Suppressor macrophage treated with lipopolysaccharide for 4 hours (primary cell): ENCODE results near the gene SMPD3.
"Not testable (repeated sequence)": the region's sequence is repeated elsewhere in the genome, so short reads cannot be mapped to it uniquely, and the experiment has no call there.

Experiments used
- DNase-seq: peaks from one replicate; pipeline ENCODE4 v3.0.0-alpha.2; 2020

The SMPD3 gene

DNA sequence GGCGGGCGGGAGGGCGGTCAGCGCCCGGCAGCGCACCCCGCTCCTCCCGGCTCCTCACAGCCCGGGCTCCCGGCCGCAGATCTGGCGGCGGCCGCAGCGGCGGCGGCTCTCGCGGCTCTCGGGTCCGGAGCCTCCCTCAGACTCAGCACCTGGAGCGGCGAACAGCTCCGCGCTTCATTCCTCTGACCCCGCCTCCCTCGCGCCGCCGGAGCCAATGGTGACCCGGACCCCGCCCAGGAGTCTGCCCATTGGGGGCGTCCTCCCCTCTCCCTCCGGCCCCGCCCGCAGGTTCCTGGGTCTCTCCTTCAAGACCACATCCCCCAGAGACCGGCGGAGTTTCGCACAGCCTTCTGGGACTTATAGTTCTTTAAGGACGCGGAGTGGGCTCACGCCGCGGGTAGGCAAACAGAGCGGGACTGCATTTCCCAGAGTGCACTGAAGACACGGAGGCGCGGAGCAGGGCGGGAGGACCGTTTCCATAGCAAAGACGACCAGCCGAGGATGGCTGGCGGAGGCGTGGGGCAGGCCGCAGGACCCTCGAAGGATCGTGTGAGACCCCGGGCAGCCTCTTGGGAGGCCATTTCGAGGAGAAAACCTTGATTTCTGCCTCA is at the start of gene SMPD3:
SMPD3 (minus strand) TSS at position 149 of the 611 bp plus-strand sequence. CDS start 76,327 bp downstream, outside the sequence.
- peak; percentile 97 for DNase-seq

DNA sequence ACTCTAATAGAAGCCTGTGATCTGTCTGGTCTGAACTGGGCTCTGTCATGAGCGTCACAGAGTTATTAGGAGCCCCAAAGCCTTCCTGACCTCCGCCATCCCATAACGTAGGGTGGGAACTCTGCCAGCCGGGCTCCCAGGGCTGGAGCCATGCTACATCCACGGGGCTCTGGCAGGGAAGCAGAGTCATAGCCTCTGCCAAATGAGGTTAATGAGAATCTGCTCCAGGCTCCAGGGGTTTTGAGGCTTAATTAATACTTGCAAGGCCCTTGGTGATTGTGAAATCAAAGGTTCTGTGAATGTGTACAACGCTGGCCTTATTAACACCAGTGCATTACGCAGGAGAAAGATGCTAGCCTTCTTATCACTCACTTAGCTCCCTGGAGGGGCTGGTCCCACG is 48.4 kb upstream of the SMPD3 start:
- DNase-seq: no peak

DNA sequence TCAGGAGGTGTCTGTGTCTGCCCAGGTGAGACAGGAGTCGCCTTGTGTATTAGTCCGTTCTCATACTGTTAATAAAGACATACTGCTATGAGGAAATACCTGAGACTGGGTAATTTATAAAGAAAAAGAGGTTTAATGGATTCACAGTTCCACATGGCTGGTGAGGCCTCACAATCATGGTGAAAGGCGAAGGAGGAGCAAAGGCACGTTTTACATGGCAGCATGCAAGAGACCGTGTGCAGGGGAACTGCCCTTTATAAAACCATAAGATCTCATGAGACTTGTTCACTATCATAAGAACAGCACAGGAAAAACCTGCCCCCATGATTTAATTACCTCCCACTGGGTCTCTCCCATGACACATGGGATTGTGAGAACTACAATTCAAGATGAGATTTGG is 46.0 kb upstream of the SMPD3 start:
- not testable (repeated sequence) for DNase-seq

DNA sequence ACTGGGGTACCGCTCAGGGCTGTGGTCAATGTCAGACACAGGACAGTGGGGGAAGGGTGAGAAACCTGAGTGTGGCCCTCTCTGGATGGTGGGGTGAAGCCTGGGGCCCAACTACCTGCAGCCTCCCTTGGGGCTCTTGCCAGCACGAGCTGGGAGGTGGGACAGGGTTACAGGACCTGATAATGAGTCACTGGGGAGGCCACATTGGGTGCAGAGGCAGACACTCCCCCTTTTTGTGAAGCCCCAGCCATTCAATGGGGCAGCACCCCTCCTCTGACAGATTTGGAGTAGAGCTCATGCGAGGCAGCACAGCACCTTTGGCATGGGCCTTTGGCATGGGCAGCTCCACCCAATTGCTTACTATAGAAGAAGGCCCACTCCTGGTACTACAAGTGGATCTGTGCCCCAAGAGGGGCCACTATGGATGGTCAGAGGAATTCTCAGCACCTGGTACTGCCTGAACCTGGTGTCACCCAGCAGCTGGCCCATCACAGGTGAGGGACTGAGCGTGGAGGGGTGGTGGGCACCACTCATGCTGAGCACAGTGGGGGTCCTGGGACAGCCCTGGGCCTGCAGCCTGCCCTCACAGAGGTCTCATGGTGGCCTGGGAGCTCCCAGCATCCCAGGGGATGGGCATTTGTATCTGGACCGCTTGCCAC is 45.2 kb upstream of the SMPD3 start:
- no peak for DNase-seq

DNA sequence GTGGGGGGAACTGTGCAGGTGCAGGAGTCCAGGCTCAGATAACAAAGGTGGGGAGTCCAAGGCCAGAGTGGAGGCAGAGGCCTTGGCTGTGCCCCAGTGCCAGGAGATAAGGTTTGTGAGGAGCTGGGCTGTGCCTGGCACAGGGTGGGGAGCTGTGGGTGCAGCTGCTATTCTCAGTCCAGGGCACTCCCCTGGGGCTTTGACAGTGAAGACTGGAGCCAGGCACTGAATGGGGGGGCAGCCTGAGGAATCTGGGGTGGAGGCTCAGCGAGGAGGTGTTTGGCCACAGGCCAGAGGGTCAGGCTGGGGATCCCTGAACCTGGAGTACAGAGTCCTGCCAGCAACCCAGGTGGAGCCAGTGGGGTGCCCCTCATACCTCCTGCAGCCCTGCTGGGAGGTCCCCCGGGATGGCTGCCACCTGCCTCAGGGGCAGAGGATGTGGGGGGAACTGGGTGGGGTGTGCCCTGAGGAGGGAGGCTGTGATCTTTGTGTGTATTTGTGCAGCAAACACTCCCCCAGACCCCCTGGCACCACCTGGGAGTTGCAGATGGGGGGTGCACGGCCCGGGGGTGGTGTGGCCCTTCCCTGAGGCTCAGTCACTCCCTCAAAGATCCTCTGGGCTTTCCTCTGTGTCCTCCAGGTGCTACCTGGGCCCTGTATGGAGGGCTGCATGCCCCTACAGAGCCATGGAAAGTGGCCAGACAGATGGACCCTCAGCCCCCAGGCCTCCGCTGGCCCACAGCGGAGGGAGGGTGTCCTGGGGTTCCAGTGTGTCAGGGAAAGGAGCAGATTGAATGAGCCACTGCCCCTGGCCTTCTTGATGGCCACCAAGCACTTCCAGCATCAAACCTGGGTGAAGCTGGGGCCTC is 44.5 kb upstream of the SMPD3 start:
- no peak for DNase-seq

DNA sequence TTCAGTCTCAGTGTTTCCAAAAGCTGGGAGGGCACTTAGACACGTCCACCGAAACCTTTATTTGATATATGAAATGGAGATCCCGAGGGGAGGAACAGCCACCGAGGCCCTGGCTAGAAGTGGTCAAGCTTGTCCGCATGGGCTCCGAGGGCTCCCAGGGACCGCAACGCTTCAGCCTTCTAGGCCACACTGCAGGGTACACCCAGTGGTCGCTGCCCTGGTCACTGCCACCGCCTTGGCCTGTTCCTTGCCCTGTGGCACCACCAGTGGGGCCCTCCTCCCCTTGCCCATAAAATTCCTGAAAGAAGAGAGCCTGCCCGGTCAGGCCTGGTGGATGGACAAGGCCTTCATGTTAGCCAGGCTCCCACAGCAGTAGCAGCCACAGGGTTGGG is 43.8 kb upstream of the SMPD3 start:
- no peak for DNase-seq

DNA sequence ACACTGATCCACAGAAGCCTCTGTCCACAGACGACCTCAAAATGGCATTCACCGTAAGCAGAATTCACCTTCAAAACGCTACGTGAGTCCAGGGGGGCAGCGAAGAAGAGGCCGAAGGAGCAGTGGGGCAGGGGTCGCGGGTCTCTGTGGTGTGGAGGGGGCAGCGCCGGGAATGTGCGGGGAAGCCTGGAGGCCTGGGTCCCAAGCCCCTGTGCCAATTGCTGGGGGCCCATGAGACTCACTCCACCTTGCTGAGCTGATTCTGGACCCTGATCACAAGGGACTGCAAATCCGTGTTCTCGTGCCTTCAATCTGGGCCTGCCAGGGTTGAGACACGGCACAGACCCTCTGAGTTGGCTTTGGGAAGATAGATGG is 43.3 kb upstream of the SMPD3 start:
- no peak for DNase-seq

DNA sequence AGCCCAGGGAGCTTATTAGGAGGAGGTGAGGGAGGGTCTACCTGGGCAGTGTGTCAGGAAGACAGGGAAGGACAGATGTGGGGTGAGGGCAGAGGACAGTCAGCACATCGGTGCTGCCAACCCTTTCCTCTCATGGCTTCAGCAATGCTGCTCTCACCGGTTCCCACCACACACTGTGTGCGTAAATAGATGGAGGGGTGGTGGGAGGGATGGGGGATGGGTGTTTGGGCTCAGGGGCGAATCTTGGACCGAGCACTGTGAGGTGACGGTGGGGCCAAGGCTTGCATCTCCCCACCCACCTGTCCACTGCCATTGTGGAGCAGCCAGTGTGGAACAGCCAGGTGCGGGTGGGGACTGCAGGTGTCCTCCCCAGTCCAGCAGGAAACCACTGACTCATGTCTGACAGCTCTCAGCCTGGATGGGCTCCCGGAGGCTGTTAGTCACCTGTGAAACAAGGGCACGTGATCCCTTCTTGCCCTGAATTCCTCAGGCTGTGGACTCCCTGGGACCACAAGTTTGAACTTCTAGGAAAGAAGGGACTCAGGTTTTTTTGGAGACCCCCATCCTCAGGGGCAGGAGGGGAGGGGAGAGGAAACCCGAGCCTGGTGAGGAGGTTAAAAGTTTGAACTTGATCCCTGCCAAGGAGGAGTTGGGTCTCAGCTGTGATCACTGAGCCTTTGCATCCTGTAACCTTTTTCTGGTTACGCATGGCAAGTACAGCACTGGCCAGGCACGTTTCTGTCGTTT is 42.7 kb upstream of the SMPD3 start:
- DNase-seq: no peak

DNA sequence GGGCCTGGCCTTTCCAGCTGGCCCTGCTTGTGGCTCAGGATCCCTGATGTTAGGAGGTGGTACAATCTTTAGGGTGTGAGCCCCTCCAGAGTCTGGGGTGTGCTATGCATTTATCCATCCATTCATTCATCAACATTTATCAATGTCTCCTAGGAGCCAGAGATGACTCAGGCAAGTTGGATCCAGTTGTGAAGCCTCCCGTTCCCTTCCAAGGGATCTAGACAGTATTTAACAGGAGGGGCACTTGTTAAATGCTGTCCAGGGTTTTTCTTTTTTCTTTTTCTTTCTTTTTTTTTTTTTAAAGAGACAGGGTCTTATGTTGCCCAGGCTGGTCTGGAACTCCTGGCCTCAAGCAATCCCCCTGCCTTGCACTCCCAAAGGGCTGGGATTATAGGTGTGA is 42.0 kb upstream of the SMPD3 start:
- no peak for DNase-seq

DNA sequence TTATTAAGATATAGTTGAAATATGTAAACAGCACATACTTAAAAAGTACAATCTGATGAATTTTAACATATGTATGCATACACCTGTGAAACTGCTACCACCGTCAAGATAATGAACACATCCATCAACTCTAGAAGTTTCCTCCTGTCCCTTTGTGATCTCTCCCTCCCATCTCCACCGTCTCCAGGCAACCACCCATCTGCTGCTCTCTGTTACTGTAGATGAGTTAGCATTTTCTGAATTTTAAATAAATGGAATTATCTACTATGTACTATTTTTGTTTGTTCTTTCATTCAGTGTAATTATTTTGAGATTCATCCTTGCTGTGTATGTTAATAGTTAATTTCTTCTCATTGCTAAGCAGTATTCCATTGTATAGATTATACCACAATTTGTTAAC is 40.2 kb upstream of the SMPD3 start:
- no peak for DNase-seq

DNA sequence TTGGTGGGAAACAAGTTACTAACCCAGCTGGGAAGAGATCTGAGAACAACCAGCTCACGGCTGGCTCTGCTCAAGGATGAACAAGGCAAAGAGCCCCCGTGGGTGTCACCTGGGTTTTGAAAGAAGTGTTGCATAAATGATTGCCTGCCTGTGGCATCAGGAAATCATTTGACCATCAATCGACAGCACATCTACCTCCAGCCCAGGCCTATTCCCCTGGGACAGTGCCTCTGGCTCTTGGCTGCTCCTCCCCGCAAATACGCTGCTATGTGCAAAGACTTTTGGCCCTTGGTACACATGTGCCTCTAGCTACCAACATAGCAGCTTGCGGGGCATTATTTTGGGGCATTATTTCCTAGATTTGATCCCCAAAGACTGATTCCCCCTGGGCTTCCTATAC is 39.4 kb upstream of the SMPD3 start:
- DNase-seq: no peak

DNA sequence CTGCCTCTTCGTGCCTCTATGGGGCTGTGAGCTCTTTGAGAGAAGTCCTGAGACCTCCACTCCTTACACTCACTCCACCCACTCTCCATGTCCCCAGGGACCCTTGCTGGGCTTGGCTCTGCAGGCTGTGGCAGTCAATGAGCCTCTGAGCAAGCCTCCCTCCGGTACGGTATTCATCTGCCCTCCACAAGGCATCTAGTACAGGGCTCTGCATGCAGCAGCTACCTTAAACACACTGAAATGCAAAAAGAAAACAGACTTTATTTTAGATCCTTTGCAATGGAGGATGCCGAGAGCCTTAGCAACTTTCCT is 38.9 kb upstream of the SMPD3 start:
- DNase-seq: no peak

DNA sequence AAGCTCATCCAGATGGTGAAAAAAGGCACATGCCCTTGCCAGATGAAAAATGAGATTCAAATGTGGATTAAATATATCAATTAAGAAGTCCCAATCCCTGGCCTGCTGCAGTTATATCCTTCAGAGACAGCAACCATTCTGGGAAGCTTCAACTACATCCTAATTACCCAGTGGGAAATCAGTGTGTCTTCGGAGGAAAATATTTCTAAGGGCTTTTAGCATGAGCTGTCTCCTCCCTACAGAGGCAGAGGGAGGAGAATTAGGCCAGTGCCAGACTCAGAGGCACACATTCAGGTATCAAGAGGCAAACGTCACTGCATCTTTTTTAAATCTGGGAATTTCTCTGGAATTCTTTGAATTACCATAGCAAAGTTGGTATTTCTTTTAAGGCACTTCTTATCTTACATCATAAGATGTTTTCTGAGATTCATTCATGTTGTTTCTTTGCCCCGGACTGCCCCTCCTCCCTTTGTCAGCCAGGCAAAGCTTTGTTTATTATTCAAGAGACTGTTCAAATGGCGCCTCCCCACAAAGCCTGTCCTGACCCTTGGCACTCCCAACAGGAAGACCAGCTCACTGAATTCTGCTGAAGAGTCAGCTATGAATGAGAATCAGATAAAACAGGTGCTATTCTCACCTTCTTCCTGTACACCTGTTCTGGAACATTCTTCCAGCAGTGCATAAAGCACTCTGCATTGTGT is 38.3 kb upstream of the SMPD3 start:
- no peak for DNase-seq

DNA sequence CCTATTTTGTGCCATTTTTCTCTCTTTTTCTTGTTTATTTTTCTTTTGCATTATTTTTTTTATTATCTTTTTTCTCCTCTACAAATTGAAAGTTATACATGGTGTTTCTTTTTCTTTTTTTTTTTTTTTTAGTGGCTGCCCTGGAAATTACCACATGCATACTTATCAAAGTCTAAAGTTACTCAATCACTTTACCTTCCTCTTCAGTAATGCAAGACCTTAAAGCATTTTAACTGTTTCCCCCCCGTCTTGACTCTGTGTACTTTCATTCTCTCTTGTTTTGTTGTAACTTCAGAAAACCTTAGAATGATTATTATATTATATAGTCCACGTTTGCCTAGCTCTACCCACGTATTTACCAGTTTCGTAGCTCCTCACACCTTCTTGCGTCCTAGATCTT is 33.3 kb upstream of the SMPD3 start:
- no peak for DNase-seq

DNA sequence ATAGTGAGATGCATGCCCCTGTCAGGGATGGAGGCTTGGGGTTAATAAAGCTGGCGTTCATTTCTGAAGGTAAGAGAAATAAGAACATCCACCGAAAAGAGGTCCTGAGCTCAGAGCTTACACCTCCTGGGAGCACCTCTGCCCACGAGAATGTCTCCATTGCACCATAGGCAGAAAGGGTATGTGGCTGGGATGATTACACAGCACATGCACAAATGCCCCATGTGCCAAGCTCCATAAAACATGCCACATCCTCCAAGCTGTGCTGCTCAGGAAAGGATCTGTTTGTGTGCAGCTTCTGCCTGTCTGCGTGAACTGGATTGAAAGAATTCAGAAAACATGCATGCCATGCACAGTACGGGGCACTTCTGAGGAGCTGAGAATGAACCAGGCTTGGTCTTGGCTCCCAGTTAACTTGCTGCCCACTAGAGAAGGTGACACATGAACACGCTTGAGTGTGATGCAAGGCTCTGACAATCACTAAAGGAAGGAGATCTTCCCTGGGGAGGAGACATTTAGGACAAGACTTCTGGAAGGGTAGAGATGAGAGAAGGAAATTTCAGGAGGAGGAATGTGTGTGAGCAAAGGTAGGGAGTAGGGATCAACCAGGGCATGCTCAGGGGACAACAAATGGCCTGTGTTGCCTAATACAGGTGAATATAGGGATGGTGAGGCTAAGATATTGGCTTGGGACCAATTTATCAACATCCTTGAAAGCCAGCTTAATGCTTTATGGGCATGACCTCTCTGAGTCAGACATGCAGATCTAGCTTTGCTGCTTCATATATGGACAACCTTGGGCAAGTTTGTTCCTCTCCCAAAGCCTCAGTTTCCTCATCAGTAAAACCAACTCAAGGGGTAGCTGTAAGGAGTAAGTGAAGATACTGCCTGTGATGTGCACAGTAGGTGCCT is 32.0 kb upstream of the SMPD3 start:
- DNase-seq: no peak

DNA sequence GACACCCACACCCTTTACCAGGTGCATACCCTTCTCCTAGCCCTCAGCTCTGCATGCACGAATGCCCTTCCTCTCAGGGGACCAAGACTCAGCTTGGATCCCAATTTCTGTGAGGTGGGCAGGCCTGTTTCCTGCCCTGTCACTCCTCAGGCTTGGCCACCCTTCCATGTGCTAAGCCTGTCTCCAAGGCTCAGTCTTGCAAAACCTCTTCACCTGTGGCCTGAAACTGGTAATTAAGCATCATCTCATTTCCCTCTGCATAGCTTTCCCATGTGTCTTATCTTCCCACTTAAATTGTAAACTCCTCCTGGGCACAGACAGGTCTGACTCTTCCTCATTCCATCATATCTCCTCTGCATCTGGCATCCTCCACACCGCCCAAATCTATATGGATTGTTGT is 31.0 kb upstream of the SMPD3 start:
- no peak for DNase-seq

DNA sequence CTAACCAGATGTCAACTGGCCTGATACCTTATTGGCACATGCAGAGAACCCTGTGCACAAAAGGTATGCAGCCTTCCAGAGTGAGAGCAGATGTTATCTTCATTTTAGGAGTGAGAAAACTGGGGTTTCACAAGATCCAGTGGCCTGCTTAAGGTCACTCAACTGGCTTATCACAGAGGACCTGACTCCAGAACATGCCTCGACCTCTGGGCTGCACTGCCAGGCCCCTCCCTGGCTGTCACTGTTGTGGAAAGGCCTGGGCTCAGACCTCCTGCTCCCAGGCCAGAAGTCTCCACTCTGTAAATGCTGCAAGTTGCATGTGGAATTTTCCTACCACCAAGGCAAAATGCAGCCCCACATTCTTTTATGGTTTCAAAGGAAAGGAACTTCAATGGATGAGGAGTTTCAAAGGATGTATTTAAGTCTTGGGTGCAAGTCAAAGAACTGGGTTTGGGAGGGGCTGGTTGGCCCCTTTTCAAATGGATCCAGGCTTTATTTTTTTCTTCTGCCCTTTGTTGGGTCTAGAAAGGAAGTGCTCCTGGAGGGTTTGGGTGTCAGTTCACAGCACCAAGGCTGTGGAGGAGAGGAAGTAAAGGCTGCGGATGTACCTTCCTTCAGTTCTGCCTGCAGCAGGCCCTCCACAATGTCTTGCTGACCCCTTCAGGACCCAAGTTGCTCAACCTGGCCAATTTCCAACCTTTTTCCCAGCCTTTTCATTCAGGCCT is 30.4 kb upstream of the SMPD3 start:
- no peak for DNase-seq

DNA sequence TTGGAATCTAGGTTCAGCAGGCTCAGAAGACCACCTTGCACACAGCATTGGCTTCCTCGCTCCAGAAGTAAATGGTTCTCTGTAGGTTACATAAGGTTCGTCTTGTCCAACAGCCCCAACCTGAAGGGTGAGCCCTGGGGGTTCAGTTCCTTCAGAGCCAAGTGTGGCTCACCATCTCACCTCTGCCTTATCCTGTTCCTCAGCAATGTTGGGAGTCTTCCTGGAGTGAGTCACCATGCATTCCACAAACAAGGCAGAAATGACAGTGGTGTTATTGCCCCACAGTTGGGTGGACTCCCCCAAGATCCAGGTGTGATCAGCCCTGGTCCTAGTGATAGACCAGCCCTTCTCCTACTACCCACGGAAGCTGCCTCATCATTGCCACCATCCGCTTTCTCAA is 26.8 kb upstream of the SMPD3 start:
- DNase-seq: no peak

DNA sequence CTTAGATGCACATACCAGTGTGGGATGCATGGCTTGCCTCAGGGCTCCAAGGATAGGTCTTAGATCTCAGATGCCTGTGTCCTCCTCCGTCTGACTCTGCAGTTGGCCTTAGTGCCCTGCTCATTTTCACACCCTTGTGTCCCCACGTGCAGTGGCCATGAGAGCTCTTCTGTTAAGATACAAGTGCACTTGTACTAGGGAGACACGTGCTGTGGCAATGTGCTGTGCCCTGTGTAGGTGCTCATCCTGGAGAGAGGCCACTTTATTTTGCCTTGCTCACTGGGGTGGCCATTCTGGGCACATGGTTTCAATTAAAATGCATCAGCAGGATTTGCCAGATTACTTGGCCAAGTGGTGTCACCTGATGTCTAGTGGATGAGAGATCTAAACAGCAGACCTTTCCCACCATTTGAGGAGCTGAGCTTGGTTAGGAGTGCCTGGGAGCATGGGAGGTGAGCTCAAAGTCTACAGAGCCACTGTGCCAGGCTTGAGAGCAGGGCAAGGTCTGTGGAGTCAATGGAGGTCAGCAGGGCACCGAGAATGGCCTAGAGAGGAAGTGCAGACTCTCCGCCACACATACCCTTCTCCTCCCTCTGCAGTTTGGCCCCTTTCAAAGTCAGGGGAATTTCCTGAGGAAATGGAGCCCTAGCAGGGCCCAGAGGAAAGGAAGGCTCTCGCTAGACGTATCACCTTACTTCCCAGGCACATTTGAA is 25.2 kb upstream of the SMPD3 start:
- DNase-seq: peak; percentile 69

DNA sequence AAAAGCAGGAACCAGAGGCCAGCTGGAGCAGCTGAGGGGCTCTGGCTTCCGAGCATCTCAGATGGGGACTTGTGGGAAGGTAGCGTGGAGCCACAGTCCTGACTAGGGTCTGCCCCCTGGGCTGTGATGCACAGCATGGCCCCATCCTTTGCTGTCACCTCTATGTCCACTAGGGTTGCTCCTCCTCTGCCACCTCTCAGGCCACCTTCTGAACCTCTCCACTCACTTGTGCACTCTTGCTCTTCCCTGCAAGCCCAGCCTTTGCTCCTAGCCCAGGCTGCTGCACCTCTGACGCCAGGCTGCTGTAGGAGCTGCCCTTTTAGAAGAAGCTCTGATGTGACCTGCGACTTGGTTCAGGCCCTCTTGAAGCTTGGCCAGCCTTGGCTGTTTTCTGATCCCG is 24.3 kb upstream of the SMPD3 start:
- no peak for DNase-seq
